ENCODE data around the gene AMPD2.

AMPD2 gene

GRCh38 chr1:109616391-109616790 lies 3.2 kb upstream of the AMPD2 start:
- DNase-seq (ENCODE audit: low spot score) (no peak), FAIRE-seq (no peak)

GRCh38 chr1:109617291-109617801 lies 2.3 kb upstream of the AMPD2 start:
- peak; percentile 71 for DNase-seq (ENCODE audit: low spot score)
- peak; percentile 58 for FAIRE-seq

- FAIRE-seq (no peak), DNase-seq (ENCODE audit: low spot score) (no peak)
Measured at GRCh38 chr1:109618661-109619575, 719 bp upstream of the AMPD2 start.

- DNase-seq (ENCODE audit: low spot score) (peak; percentile 50), FAIRE-seq (no peak)
Measured at GRCh38 chr1:109620401-109620791, 759 bp downstream of the AMPD2 start.

GRCh38 chr1:109620841-109621286 lies 1.2 kb downstream of the AMPD2 start:
- no peak for FAIRE-seq
- DNase-seq (ENCODE audit: low spot score) = peak; percentile 93

GRCh38 chr1:109621379-109622136 lies 1.9 kb downstream of the AMPD2 start:
- no peak for DNase-seq (ENCODE audit: low spot score)

GRCh38 chr1:109622137-109622892 lies 2.7 kb downstream of the AMPD2 start:
- FAIRE-seq (no peak), DNase-seq (ENCODE audit: low spot score) (no peak)

More at GRCh38 chr1:109621379-109622136, 1.9 kb downstream of the AMPD2 start:
- FAIRE-seq = no peak

GRCh38 chr1:109622895-109623294 lies 3.3 kb downstream of the AMPD2 start:
- no peak for FAIRE-seq
- DNase-seq (ENCODE audit: low spot score) = no peak

- FAIRE-seq (no peak), DNase-seq (ENCODE audit: low spot score) (no peak)
Measured at GRCh38 chr1:109623601-109624161, 4.0 kb downstream of the AMPD2 start.

- DNase-seq (ENCODE audit: low spot score) = no peak
- no peak for FAIRE-seq
Measured at GRCh38 chr1:109624201-109625010, 4.8 kb downstream of the AMPD2 start.

GRCh38 chr1:109625176-109625575 lies 5.5 kb downstream of the AMPD2 start:
- DNase-seq (ENCODE audit: low spot score) (no peak), FAIRE-seq (no peak)

- no peak for FAIRE-seq
- no peak for DNase-seq (ENCODE audit: low spot score)
Measured at GRCh38 chr1:109625601-109626560, 6.2 kb downstream of the AMPD2 start.

- FAIRE-seq (no peak), DNase-seq (ENCODE audit: low spot score) (no peak)
Measured at GRCh38 chr1:109626682-109627408, 7.2 kb downstream of the AMPD2 start.

GRCh38 chr1:109627692-109628399 lies 8.2 kb downstream of the AMPD2 start:
- FAIRE-seq = no peak

GRCh38 chr1:109628540-109629321 lies 9.1 kb downstream of the AMPD2 start:
- DNase-seq (ENCODE audit: low spot score) = peak; percentile 99
- FAIRE-seq = peak; percentile 95

More at GRCh38 chr1:109627692-109628399, 8.2 kb downstream of the AMPD2 start:
- peak; percentile 97 for DNase-seq (ENCODE audit: low spot score)

GRCh38 chr1:109629372-109630030 lies 9.9 kb downstream of the AMPD2 start:
- DNase-seq (ENCODE audit: low spot score) (no peak), FAIRE-seq (no peak)

All from RCC 7860 (cell line).